NCI-H146 (cell line): ENCODE results near the gene CD2AP.
A peak's percentile ranks its signal among the peaks of the same experiment; 100 is the strongest.
"Not testable (repeated sequence)": the region's sequence is repeated elsewhere in the genome, so short reads cannot be mapped to it uniquely, and the experiment has no call there.

Source experiments
- DNase-seq: peaks from one replicate; lab custom pipeline; 2025; lab: John Stamatoyannopoulos, UW

CD2AP gene

DNA sequence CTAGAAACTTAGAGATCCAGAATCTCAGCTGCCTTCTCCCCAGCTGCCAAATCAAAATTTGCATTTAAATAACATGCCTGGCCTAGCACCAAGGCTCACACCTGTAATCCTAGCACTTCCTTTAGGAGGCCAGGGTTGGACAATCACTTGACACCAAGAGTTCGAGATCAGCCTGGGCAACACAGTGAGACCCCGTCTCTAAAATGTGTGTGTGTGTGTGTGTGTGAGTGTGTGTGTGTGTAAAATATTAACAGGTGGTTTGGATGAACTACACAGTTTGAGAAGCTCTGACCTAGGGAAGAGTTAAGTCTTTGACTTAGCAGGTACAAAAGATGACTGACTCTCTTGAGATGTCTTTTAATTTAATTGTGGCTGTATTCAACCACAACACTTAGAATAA lies 20.2 kb upstream of the CD2AP start:
- peak; percentile 37 for DNase-seq

DNA sequence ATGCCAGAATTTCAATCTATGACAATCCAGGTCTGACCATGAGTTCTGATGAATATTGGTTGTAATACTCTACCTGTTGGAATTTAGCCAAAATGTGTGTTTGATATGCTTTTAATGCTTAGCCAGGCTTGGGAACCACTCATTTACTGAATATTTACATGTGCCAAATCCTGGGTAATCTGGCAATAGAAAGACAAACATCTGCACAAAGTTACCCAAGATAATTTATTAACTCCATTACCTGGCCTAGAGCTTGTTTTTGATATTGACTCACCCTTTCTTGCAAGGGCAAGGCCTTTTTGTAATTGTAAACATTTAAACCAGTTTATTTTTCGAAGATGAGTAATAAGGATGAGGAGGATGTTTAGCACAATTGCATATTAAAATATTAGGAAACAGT lies 13.5 kb upstream of the CD2AP start:
- DNase-seq: peak; percentile 8

DNA sequence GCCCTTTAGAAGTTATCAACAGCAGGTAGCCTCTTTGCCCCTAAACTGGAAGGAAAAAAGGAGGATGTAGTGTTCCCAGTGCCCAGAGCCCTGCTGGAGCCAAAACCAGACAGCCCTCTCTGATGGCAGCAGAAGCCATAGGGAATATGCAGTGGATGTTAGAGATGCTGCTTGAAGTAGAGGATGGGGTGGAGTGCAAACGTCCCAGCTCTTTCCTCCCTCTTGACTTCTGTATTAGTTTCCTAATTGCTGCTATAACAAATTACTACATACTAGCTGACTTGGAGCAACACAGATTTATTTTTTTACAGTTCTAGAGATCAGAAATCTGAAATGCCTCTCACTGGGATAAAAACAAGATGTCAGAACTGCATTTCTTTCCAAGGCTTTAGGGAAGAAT lies 12.5 kb upstream of the CD2AP start:
- no peak for DNase-seq

DNA sequence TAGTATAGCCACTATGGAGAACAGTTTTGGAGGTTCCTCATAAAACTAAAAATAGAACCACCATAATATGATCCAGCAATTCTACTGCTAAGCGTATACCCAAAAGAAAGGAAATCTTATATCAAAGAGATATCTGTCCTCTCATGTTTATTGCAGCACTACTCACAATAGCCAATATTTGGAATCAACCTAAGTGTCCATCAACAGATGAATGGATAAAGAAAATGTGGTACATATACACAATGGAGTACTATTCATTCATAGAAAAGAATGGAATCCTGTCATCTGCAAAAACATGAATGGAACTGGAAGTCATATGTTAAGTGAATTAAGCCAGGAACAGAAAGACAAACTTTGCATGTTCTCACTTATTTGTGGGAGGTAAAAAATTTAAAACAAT lies 5.7 kb upstream of the CD2AP start:
- DNase-seq: no peak

DNA sequence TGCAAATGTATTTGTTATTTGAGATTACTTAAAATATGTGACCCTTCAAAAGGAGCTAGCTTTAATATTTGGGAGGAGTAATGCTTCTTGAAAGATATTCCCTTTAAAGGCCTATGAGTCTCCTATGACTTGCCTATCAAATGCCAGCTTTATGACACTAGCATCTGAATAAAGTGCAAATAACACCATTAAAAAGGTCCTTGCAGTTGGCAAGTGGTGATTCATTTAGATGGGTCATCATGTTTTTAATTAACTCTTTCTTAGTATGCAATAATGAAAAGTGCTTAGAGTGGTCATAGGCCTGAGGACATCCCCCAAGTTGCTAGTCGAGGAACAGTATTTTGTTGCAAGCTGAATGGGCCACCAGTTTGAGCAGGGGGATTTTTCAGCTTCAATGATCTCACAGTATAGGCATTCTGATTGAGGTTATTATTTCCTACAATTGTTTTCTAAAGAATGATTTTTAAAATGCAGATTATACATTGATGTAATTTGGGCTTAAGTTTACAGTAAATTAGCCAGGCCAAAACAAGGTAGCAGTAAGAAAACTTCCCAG lies 3.7 kb upstream of the CD2AP start:
- no peak for DNase-seq

DNA sequence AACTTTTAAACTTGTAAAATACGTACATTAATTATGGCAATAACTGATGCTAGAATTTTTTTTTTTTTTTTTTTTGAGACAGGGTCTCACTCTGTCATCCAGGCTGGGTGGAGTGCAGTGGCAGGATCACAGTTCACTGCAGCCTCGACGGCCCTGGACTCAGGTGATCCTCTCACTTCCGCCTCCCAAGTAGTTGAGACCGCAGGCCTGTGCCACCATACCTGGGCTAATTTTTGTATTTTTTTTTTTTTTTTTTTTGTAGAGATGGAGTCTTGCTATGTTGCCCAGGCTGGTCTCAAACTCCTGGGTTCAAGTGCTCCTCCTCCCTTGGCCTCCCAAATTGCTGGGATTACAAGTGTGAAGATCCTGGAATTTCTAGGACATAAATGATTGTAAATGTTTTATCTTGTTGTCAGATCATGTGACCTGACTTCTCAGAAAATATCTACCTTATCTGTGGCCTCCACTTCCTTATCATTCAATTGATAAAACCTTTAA lies 2.2 kb upstream of the CD2AP start:
- no peak for DNase-seq

DNA sequence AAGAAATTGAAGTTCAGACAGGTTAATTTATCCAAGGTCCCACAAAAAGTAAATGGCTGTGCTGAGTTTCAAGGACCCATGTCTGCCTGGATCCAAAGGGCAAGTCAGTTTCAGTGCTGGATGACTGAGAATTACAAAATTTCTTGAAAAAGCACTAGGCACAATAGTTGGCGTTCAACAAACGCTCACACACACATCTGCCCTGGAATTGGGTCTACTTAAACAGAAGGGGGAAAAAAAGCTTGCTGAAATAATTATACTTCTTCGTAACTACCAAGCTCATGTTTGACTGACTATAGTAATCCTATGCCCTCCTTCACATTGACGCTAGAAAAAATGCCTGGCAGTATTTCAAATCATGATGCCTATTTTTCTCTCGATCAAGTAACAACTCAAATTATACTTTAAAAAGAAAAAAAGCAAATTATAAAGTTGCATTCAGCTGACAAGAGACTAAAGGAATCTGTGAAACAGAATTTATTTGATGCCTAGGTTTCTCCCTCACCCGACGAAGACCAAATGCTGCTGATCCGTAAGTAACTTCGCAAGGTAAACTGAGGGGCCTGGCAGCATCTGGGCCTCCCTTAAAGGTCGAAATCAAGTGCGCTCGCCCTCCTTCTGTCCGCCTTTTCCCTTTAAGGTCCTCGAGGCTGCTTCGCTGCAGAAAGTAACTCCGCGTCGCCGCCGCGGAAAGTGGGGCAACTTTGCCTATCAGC lies 650 bp upstream of the CD2AP start:
- no peak for DNase-seq

DNA sequence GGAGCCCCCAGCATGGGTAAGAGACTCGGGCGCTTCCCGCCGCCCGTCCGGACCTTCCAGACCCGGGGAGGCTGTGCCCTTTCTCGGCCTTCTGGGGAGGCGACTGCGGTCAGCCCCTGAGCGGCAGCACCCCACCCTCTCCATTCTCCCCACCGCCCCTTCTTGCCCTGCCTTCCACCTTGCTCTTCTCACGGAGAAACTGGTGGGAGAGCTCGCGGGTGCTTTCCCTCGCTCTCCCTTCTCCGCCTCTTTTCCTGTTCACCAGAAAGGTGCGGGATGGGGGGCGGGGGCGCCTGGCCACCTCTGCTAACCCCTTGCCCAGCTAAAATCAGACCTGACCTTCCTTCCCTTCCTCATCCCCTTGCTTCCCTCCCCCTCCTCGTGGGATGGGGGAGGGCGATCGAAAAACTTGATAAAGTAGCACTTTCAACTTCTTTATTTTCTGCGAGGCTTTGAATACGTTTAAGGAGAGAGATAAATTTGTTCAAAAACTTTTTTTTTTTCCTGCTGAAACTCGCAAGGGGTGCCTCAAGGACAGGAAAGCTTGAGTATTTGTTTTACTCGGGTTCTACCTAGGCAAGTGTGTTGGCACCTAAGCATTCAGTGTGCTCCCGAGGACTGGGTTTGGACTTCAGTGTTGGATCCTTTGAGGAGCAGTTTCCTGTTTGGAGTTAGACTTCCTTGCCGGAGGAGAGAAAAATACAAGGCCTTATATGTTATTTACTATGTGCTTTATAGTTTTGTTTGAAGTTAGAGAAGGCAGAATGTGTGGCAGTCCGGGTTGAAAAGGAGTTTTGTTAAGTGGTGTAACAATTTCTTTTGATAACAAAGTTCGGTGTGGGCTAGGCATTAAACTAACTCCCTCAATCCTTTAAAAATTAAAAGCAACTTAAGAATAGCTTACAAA lies 897 bp downstream of the CD2AP start:
- DNase-seq: peak; percentile 79

DNA sequence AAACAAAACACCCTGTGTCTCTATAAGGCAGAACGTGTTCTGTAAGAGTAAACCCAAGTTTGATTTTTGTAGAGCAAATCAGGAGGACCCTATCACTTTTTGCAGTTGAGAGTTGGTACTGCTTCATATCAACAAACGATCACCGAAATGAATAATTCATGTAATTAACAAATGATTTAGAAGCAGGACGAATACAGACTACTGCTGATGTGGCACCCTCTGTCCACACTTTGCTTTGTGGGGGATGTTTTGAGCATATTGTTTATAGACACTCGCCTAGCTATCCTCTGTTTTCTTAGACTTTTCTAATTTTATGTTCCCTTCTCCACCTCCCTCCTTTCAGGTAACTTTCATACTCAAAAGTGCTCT lies 1.5 kb downstream of the CD2AP start:
- DNase-seq: no peak

DNA sequence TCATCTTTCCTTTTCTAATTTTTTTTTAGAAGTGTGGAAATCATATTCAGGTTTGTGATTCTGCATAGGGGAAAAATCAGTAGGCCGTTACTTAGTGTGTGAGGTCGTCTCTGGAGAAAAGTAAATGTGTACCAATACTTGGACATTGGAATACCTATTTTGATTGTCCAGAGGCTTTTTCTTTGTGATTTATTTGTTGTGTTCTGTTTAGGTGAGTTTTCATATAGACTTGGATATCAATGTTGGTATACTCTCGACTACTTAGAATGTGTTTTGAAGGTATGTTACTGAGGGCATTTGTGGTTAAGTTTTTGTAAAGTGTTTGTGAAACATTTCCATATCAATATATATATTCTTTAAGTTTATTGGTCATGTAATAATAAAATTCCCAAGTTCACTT lies 2.3 kb downstream of the CD2AP start:
- DNase-seq: no peak

DNA sequence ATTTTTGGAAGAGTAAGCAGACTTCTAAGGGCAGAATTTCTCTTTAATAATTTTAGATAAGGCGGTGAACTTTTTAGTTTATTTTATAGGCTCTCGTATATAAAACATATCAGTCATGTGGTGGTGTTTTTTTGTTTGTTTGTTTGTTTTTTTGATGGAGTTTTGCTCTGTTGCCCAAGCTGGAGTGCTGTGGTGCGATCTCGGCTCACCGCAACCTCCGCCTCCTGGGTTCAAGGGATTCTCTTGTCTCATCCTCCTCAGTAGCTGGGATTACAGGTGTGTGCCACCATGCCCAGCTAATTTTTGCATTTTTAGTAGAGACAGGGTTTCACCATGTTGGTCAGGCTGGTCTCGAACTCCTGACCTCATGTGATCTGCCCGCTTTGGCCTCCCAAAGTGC lies 3.6 kb downstream of the CD2AP start:
- not testable (repeated sequence) for DNase-seq

DNA sequence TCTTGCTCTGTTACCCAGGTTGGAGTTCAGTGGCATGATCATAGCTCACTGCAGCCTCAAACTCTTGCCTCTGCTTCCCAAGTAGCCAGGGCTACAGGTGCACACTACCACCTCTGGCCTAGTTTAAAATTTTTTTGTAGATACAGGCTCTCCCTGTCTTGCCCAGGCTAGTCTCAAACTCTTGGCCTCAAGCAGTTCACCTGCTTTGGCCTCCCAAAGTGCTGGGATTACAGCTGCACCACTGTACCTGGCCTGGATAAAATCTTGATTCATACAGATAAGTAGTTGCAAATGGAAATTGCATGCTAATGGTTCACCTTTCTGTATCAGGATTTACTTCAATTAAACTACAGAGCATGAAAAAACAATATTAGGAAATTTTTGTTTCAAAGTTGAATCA lies 4.2 kb downstream of the CD2AP start:
- DNase-seq: no peak

DNA sequence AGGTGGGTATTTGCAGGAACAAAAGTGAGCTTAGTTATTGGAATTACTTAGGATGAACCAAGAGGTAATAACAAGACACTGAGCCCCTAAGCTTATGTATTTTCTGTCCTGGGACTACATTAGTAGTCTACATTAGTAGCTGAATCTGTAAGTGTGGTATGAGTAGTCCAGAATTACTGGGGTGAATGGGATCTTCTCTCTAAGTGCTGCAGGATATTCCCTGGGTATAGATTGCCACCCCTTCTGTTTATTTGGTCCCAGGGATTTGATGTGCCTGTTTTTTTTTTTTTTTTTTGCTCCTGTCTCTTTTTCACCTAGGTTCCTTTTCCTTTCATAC lies 5.9 kb downstream of the CD2AP start:
- no peak for DNase-seq

DNA sequence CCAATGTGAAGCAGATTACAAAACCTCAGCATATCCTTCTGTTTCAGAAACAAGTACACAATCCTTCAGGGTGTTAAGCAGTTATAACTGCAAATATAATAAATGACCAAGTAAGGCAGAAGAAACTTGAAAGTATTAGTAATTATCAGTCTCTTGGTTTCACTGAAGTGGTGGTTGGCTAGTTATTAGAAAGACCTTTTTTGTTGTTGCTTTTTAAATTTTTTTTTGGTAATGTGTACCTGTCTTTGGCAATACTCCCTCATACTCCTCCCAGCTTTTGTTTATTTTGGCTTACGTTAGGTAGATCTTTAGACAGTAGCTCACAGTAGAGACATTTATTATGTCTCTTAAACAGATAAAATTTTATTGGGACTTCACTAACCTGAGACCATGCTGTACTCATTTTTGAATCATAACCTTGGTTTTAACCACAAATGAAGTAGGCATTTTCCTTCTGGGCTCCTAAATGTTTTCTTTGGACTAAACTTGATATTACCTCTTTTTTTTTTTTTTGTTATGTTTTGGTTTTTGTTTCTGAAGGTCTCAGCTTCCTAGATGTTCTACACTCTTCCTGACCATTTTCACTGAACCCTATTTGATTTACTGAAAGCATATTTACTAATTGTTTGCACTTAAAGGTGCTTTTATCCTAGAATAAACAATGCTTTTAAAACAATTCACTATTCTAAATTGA lies 6.4 kb downstream of the CD2AP start:
- DNase-seq: no peak

DNA sequence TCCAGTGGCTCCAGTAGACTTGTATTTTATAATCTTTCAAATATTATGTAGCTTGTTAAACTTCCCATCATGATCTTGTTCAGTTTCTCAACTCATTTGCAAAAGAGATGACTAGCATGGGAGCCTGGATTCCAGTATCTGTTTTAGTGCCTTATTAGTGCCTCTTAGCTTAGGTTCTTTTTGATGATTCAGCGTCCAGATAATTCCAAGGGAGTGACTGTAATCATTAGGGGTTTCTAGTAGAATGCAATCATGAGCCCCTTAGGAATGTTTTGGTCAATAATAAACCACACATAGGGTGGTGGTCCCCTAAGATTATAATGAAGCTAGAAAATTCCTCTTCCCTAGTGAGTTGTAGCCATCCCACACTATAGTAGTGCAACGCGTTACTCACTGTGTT lies 7.0 kb downstream of the CD2AP start:
- DNase-seq: peak; percentile 7

DNA sequence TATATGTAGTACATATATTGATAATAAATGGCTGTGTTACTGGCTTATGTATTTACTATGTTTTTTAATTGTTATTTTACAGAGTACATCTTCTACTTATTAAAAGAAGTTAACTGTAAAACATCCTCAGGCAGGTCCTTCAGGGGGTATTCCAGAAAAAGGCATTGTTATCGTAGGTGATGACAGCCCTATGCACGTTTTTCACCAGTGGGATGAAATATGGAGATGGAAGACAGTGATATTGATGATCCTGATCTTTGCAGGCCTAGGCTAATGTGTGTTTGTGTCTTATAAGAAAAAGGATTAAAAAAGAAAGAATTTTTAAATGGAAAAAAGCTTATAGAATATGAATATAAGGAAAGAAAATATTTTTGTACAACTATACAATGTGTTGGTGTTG lies 7.5 kb downstream of the CD2AP start:
- DNase-seq: no peak

DNA sequence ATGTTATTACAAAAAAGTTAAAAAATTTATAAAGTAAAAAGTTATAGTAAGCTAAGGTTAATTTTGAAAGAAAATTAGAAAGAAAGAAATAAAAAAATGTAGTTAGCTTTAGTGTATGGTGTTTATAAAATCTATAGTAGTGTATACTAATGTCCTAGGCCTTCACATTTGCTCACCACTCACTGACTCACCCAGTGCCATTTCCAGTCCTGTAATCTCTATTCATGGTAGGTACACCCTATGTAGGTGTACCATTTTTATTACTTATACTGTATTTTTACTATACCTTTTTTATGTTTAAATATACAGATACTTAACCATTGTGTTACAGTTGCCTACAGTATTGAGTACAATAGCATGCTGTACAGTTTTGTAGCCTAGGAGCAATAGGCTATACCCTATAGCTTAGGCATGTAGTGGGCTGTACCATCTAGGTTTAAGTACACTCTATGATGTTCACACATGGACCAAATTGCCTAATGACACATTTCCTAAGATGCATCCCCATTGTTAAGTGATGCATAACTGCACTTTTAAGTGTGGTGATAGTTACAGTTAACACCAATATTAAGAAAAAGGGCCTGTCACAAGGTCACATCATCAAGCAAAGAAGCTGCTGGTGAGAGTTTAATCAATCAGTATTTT lies 8.0 kb downstream of the CD2AP start:
- DNase-seq: no peak

DNA sequence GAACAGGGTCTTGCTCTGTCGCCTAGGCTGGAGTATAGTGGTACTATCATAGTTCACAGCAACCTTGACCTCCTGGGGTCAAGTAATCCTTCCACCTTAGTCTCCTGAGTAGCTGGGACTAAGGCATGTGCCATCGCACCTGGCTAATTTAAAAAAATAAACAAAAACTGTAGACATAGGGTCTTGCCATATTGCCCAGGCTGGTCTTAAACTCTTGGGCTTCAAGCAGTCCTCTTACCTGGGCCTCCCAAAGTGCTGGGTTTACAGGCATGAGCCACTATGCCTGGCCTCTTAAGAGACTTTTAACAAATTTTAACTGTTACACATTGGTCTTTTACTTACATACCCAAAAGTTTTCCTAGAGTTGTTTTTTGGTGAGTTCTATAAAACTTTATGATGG lies 12.4 kb downstream of the CD2AP start:
- DNase-seq: no peak

DNA sequence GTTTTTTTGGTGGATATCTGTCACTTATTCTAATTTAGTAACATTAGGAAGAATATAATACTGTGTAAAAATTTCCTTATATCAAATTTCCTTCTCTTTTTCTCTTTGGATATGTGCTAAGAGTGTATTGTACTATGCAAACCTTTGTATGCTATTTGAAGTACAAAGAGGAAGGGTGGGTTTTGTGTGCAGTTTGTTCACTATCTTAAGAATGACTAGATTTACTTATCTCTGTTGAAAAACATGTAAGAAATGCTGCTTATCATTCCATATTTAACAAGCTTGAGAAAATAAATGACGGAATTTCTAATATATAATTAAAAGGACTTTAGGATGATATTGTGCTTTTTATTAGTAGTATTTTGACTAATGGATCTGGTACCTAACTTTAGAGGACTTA lies 13.1 kb downstream of the CD2AP start:
- no peak for DNase-seq

DNA sequence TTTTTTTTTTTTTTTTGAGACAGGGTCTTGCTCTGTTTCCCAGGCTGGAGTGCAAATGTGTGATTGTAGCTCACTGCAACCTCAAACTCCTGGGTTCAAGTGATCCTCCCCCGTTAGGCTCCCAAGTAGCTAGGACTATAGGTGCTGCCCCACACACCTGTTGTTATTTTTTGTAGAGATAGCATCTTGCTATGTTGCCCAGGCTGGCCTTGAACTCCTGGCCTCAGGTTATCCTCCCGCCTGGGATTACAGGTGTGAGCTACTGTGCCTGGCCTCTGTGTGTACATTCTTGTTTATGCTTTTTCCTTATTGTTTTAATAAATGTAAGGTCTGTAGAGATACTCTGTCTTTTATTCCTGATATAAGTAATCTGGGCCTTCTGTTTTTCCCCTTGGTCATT lies 14.8 kb downstream of the CD2AP start:
- no peak for DNase-seq

DNA sequence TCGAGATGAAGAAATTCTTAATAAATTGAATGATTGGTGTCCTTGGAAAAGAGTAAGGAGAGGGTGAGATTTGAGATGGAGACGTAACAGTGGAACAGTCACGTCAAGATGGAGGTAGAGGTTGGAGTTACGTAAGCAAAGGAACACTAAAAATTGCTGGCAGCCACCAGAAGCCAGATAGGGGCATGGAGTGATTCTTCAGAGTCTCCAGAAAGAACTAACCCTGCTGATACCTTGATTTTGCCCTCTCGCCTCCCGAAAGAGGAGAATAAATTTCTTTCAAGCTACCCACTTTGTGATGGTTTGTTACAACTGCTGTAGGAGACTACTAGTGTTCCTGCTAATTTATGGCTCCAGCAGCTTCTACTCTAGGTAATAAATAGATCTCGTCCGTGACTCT lies 17.6 kb downstream of the CD2AP start:
- DNase-seq: no peak

DNA sequence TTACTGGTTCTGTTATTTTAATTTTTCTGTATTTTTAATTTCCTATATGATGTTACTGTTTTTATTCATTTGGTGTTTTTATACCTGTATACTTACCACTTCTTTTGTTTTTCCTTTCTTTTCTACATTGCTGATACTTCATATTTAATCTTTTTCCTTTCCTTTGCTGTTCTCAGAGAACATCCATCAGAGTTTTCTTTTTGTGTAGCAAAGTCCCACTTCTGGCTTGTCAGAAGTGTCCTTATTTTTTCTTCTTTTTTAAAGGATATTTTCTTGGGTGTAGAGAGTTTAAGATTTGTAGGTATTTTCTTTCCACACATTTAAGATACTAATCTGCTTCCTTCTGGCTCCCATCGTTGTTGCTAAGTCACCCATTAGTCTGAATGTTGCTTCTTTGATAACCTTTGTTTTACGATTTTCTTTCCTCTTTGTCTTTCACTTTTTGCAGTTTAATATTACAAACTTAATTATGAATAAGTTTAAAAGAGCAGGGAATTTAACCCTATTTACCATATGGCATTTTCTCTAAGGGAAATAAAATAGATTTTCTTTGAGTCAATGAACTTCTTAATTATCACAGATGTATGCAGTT lies 18.5 kb downstream of the CD2AP start:
- no peak for DNase-seq
